OCI-LY7 (cell line): ENCODE results near the gene ULK4. TPM values are rescaled to one million over a fixed set of nuclear protein-coding genes. Genes with fewer than 3 reads are reported as not detected.

Experiments
- BruUV-seq: library from RNA; stranded (reverse); fragments of 400-500 nt; replicated peaks from 2 replicates; lab custom pipeline; 2021; lab: Mats Ljungman, UMichigan
- CTCF ChIA-PET: fragments of 300-600 bp; sonication (Branson Sonifier 250); formaldehyde crosslinking; loops from one replicate; lab custom pipeline; 2022; ENCODE audit warnings: antibody characterized with exemption; ENCODE audit not compliant: unreplicated experiment; lab: Charles Lee
- POLR2A ChIA-PET: fragments of 300-600 bp; sonication (Branson Sonifier 250); formaldehyde crosslinking; loops from one replicate; lab custom pipeline; 2022; ENCODE audit warnings: antibody characterized with exemption; lab: Charles Lee
- DNase-seq: peaks from one replicate; pipeline ENCODE4 v3.0.0-alpha.2; 2015; ENCODE audit warnings: low spot score
- H2AFZ ChIP-seq: fragments of 200-600 bp; sonication (generic), shearing (Covaris generic); 2 replicates; pipeline ENCODE4 v1.6.1; 2014; ENCODE audit warnings: mild to moderate bottlenecking, antibody characterized with exemption, low read length, moderate library complexity
- H3K27ac ChIP-seq: fragments of 200-600 bp; sonication (generic); 2 replicates; pipeline ENCODE4 v1.5.1; 2014; ENCODE audit warnings: mixed run types, low read depth, mild to moderate bottlenecking, moderate library complexity, low read length, inconsistent platforms; ENCODE audit not compliant: poor library complexity, severe bottlenecking
- H3K36me3 ChIP-seq: fragments of 200-600 bp; sonication (generic); 2 replicates; pipeline ENCODE4 v1.6.1; 2014; ENCODE audit warnings: mild to moderate bottlenecking, antibody characterized with exemption, low read length, moderate library complexity, mixed read lengths; ENCODE audit not compliant: insufficient read depth
- H3K4me1 ChIP-seq: fragments of 200-600 bp; sonication (generic); 2 replicates; pipeline ENCODE4 v1.5.1; 2014; ENCODE audit warnings: mild to moderate bottlenecking, low read length; ENCODE audit not compliant: insufficient read depth, poor library complexity, severe bottlenecking
- H3K4me2 ChIP-seq: fragments of 200-600 bp; sonication (generic); 2 replicates; pipeline ENCODE4 v1.6.1; 2014; ENCODE audit warnings: mild to moderate bottlenecking, low read length
- H3K4me3 ChIP-seq: fragments of 200-600 bp; sonication (generic); 2 replicates; pipeline ENCODE4 v1.5.1; 2014; ENCODE audit warnings: mild to moderate bottlenecking, low read depth, low read length; ENCODE audit not compliant: poor library complexity, severe bottlenecking
- H3K79me2 ChIP-seq: fragments of 200-600 bp; sonication (generic); 2 replicates; pipeline ENCODE4 v1.6.1; 2016; ENCODE audit warnings: low read depth, mild to moderate bottlenecking, low read length, moderate library complexity, mixed read lengths; ENCODE audit not compliant: insufficient read depth
- H3K9me2 ChIP-seq: fragments of 200-600 bp; sonication (generic); 2 replicates; pipeline ENCODE4 v1.6.1; 2016; ENCODE audit warnings: mild to moderate bottlenecking, low read length, mixed read lengths; ENCODE audit not compliant: insufficient read depth
- H3K9me3 ChIP-seq: fragments of 200-600 bp; sonication (generic); 2 replicates; pipeline ENCODE4 v1.6.1; 2014; ENCODE audit warnings: mild to moderate bottlenecking, mixed run types, low read length, mixed read lengths
- H4K20me1 ChIP-seq: fragments of 200-600 bp; sonication (generic); 2 replicates; pipeline ENCODE4 v1.6.1; 2014; ENCODE audit warnings: mild to moderate bottlenecking, antibody characterized with exemption, low read length, moderate library complexity, mixed read lengths; ENCODE audit not compliant: insufficient read depth
- EZH2phosphoT487 ChIP-seq: fragments of 200-600 bp; sonication (generic); IDR thresholded peaks from 2 replicates; pipeline ENCODE4 v1.6.1; 2018; ENCODE audit warnings: low read depth, borderline replicate concordance, mild to moderate bottlenecking, mixed run types, antibody characterized with exemption, low read length, moderate library complexity, mixed read lengths
- intact Hi-C: fragments of 100-400 bp; cut with micrococcal nuclease; formaldehyde crosslinking; loops from one replicate; pipeline ENCODE4 v1.10.0; 2022; ENCODE audit not compliant: unreplicated experiment
- total RNA-seq, 2 experiments: library from RNA; depleted of rRNA in 1 of 2; stranded (reverse); fragments of >200 nt in 1 of 2; shearing (Covaris generic) in 1 of 2; gene quantifications; 2 replicates each; pipeline ENCODE4 v1.2.3, GENCODE V29; 2014 to 2022
- TF ChIP-seq, protein P1 (sequence below): fragments of 200-600 bp; sonication (generic); conservative IDR thresholded peaks from 2 replicates; pipeline ENCODE4 v1.5.1; 2014; ENCODE audit warnings: mild to moderate bottlenecking, antibody characterized with exemption, low read length, moderate library complexity, mixed read lengths

Gene ULK4
- total RNA-seq, 2 experiments from 2014 or later: 18.9 to 21.0 TPM

- Histone ChIP-seq H3K4me1 (no peaks in the 10 kb centered on the region), H3K4me3 (no peak overlapping the region), H3K79me2 (no peaks in the 10 kb centered on the region), H3K27ac (no peak overlapping the region), H2AFZ (no peak overlapping the region), H3K9me3 (no peaks in the 10 kb centered on the region), H4K20me1 (no peaks in the 10 kb centered on the region), H3K9me2 (0 out of 2 replicates have a peak, but pooled peaks cover 3% of the 10 kb centered on the region), H3K36me3 (no peaks in the 10 kb centered on the region), H3K4me2 (no peak overlapping the region)
- no peak for TF ChIP-seq EZH2phosphoT487
- TF ChIP-seq, protein P1, sequence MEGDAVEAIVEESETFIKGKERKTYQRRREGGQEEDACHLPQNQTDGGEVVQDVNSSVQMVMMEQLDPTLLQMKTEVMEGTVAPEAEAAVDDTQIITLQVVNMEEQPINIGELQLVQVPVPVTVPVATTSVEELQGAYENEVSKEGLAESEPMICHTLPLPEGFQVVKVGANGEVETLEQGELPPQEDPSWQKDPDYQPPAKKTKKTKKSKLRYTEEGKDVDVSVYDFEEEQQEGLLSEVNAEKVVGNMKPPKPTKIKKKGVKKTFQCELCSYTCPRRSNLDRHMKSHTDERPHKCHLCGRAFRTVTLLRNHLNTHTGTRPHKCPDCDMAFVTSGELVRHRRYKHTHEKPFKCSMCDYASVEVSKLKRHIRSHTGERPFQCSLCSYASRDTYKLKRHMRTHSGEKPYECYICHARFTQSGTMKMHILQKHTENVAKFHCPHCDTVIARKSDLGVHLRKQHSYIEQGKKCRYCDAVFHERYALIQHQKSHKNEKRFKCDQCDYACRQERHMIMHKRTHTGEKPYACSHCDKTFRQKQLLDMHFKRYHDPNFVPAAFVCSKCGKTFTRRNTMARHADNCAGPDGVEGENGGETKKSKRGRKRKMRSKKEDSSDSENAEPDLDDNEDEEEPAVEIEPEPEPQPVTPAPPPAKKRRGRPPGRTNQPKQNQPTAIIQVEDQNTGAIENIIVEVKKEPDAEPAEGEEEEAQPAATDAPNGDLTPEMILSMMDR: no peak
- CTCF ChIA-PET: no interaction called here
- no TSS peak for BruUV-seq
- no peak for DNase-seq
- intact Hi-C loops: no loop called here
- POLR2A ChIA-PET: no interaction called here
These were observed 261.7 kb downstream of the ULK4 start for GRCh38 chr3:41700155-41700554.

GRCh38 chr3:41698898-41699297 lies 263.0 kb downstream of the ULK4 start:
- H3K9me3 ChIP-seq: no peaks in the 10 kb centered on the region
- H4K20me1 ChIP-seq: no peaks in the 10 kb centered on the region
- no peak for DNase-seq
- no peaks in the 10 kb centered on the region for H3K36me3 ChIP-seq
- no TSS peak for BruUV-seq
- no peak overlapping the region for H3K4me3 ChIP-seq
- no peaks in the 10 kb centered on the region for H3K79me2 ChIP-seq
- ChIA-PET POLR2A (interaction anchor here (0.5 to 1.5 kb wide), 3 partner anchors 13 to 1171 kb away, joined by 3 read pairs; no protein-coding TSS in a partner anchor), CTCF (no interaction called here)
- TF ChIP-seq, protein P1: no peak
- no peak for TF ChIP-seq EZH2phosphoT487
- no peak overlapping the region for H3K4me2 ChIP-seq
- H3K27ac ChIP-seq: no peak overlapping the region
- intact Hi-C loops: no loop called here
- 0 out of 2 replicates have a peak, but pooled peaks cover 3% of the 10 kb centered on the region for H3K9me2 ChIP-seq
- no peaks in the 10 kb centered on the region for H3K4me1 ChIP-seq
- no peak overlapping the region for H2AFZ ChIP-seq

GRCh38 chr3:41697702-41698101 lies 264.2 kb downstream of the ULK4 start:
- DNase-seq: no peak

More at GRCh38 chr3:41697702-41698101, 264.2 kb downstream of the ULK4 start:
- Histone ChIP-seq H3K9me3 (no peaks in the 10 kb centered on the region), H3K9me2 (0 out of 2 replicates have a peak, but pooled peaks cover 3% of the 10 kb centered on the region), H3K27ac (no peak overlapping the region), H3K36me3 (no peaks in the 10 kb centered on the region), H4K20me1 (no peaks in the 10 kb centered on the region), H3K4me1 (no peaks in the 10 kb centered on the region), H3K4me3 (no peak overlapping the region), H3K79me2 (no peaks in the 10 kb centered on the region), H2AFZ (no peak overlapping the region), H3K4me2 (no peak overlapping the region)
- intact Hi-C loops: no loop called here
- POLR2A ChIA-PET: no interaction called here
- TF ChIP-seq, protein P1: no peak
- TF ChIP-seq EZH2phosphoT487: no peak
- BruUV-seq: no TSS peak
- CTCF ChIA-PET: no interaction called here
